Mononuclear cell (primary cell): ENCODE results near the gene THSD4. TPM values are rescaled to one million over a fixed set of nuclear protein-coding genes. Genes with fewer than 3 reads are reported as not detected.

Experiments used
- H3K27me3 ChIP-seq: 2 replicates; pipeline ENCODE4 v1.6.0; 2011; ENCODE audit warnings: low read length, control low read depth; ENCODE audit not compliant: insufficient read depth
- H3K4me1 ChIP-seq: 2 replicates; pipeline ENCODE4 v1.5.1; 2011; ENCODE audit warnings: mild to moderate bottlenecking, low read length, control low read depth; ENCODE audit not compliant: insufficient read depth
- H3K4me3 ChIP-seq: 2 replicates; pipeline ENCODE4 v1.5.1; 2011; ENCODE audit warnings: mild to moderate bottlenecking, low read length, moderate library complexity
- H3K9me3 ChIP-seq: 2 replicates; pipeline ENCODE4 v1.5.1; 2011; ENCODE audit warnings: low read depth, mild to moderate bottlenecking, control low read depth, low read length
- total RNA-seq: library from RNA; depleted of rRNA; stranded (reverse); fragments of >200 nt; gene quantifications from one replicate; pipeline ENCODE4 v1.2.3, GENCODE V29; 2012

The THSD4 gene
- total RNA-seq, 1 donor: 0.10 TPM

DNA sequence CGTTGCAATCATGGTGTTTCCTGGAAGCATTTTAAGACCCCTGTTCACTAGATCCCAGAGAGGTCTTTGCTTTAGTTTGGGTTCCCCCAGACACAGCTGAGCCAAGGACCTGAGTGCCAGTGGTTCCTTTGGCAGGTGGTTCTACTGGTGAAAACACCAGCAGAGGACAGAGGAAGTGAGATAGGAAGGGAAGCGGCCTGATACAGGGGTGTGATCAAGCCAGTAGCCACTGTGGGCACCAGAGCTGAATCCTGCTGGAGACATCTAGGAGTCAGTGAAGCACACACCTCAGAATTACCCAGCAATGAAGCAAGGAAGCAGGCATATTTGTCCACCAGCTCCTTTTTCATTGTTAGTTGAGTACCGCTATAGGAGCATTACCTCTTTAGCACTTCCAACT lies 451.9 kb downstream of the THSD4 start:
- peaks cover 3% of the 10 kb centered on the region for H3K27me3 ChIP-seq
- H3K9me3 ChIP-seq: no peaks in the 10 kb centered on the region
- no peaks in the 10 kb centered on the region for H3K4me1 ChIP-seq
- H3K4me3 ChIP-seq: no peak overlapping the region

DNA sequence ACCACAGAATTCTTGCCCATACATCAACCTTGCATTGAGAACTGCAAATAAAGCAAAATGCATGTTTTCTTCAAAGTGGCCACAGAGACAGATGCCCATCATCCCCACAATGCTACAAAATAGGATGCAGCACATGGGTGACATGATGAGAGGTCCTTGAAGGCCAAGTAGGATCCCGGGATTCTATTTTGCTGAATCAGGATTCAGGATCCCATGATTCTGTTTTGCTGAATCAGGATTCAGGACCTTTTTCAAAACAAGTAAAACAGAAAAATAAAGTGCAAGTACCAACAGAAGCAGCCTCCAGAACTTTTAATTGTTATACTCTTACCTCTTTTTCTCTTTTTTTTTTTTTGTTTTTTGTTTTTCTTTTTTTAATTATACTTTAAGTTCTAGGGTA lies 453.0 kb downstream of the THSD4 start:
- Histone ChIP-seq H3K27me3 (peaks cover 3% of the 10 kb centered on the region), H3K9me3 (no peaks in the 10 kb centered on the region), H3K4me1 (no peaks in the 10 kb centered on the region), H3K4me3 (no peak overlapping the region)

- Histone ChIP-seq H3K9me3 (no peaks in the 10 kb centered on the region), H3K4me3 (no peak overlapping the region), H3K27me3 (peaks cover 3% of the 10 kb centered on the region), H3K4me1 (no peaks in the 10 kb centered on the region)
Measured at GRCh38 chr15:71570736-71571135, 455.5 kb downstream of the THSD4 start.

DNA sequence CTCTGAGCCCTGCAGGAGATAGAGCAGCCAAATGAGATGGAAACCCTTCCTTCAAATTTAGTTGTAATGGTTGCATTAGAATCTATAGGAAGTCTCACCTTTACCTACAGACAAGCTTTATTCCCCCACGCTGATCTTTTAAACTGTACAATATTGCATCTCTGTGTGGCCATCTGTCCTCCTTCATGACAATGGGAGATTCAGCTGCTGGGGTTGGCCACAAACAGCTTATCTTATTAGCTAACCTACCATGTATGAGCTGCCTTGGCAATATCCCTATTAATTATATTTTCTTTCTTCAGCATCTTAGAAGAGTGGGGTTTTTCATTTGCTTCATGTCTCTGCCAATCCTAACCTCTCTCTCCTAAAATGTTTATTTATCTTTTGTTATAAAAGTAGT lies 456.4 kb downstream of the THSD4 start:
- Histone ChIP-seq H3K4me1 (no peaks in the 10 kb centered on the region), H3K4me3 (no peak overlapping the region), H3K27me3 (peaks cover 3% of the 10 kb centered on the region), H3K9me3 (no peaks in the 10 kb centered on the region)

DNA sequence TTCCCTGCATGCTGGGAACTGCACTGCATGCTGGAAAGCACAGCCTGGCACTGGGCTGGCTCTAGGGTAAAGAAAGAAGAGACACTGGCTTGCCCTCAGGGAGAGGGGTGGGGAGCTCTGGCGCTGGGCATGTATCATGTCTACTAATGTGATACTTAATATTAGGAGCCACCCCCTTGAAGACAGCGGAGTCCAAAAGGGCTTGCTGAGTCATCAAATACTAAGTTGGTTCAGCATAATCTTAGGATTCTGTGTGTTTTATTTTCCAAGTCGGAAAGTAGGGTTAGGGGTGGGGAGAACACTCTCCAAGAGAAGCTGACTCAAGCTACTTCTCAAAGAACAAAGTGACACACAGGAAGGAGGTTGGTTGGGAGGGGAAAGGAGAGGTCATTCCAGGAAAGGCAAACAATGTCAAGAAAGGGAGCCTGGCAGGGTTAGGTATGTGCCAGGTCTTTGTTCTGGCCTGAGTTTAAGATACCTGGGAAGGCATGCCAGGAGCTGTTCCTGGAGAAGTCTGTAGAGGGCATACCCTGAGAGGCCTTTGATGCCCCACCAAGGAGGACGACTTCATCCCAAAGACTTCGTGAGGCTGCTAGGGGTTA lies 457.3 kb downstream of the THSD4 start:
- peaks cover 3% of the 10 kb centered on the region for H3K27me3 ChIP-seq
- H3K4me3 ChIP-seq: no peak overlapping the region
- H3K9me3 ChIP-seq: no peaks in the 10 kb centered on the region
- no peaks in the 10 kb centered on the region for H3K4me1 ChIP-seq

DNA sequence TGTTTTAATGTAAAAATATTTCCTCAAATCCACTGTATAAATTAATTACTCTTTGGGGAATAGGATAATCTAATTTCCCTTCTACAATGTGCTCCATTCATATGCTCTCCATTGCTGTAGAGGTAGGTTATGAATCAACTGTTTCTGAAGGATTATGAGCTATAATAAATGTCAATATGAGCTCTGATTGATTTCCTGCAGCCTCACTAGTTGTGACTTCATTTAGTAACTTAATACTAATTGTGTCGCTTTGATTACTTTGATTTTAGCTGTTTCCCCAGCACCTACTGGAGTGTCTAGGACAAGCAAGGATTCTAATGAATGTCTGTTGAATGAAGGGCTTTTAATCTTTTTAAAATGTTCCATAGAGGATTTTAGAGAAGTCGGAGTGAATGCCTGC lies 458.3 kb downstream of the THSD4 start:
- Histone ChIP-seq H3K4me1 (no peaks in the 10 kb centered on the region), H3K27me3 (peaks cover 3% of the 10 kb centered on the region), H3K4me3 (no peak overlapping the region), H3K9me3 (no peaks in the 10 kb centered on the region)

DNA sequence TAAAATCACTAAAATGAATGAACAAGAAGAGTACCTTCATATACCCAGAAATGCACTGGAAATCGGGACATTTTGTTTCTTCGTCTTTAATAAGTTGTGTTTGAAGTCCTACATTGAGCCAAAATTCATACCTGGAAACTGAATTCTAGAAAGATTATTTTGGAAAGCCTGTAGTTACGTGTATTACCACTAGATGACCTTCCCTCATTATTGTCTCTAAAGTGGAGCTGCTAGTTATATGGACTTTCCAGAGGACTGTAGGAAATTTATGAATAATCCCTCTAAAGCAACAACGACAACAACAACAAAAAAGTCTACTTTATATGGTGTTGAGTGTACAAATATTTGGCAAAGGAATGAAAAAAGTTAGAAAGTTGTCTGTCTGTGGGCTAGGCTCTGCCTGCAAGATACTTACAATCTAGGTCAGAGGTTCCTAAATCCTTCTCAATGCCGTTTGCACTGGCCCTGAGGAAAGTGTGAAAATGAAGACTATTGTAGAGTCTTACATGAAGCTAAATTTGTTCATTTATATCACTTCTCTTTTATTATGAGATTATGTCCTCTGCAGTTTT lies 460.3 kb downstream of the THSD4 start:
- Histone ChIP-seq H3K4me1 (no peaks in the 10 kb centered on the region), H3K4me3 (no peak overlapping the region), H3K9me3 (no peaks in the 10 kb centered on the region), H3K27me3 (peaks cover 3% of the 10 kb centered on the region)

GRCh38 chr15:71577071-71577470 lies 461.8 kb downstream of the THSD4 start:
- no peaks in the 10 kb centered on the region for H3K4me1 ChIP-seq
- no peaks in the 10 kb centered on the region for H3K27me3 ChIP-seq
- no peaks in the 10 kb centered on the region for H3K9me3 ChIP-seq
- no peak overlapping the region for H3K4me3 ChIP-seq

DNA sequence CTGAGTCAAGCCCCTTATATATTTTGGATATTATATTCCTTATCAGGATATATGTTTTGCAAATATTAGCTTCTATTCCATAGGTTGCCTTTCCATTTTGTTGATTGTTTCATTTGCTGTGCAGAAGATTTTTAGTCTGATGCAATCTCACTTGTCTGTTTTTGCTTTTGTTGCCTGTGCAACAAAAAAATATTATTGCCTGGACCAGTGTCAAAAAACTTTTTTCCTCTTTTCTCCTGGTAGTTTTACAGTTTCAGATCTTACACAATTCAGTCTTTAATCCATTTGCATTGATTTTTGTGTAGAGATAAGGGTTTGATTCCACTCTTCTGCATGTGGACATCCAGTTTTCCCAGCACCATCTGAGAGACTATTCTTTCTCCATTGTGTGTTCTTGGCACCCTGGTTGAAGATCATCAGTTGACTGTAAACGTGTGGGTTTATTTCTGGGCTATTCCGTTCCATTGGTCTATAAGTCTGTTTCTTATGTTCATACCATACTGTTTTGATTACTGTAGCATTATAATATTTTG lies 466.2 kb downstream of the THSD4 start:
- Histone ChIP-seq H3K9me3 (peaks cover 16% of the 10 kb centered on the region), H3K27me3 (peaks cover 3% of the 10 kb centered on the region), H3K4me1 (no peaks in the 10 kb centered on the region), H3K4me3 (no peak overlapping the region)

DNA sequence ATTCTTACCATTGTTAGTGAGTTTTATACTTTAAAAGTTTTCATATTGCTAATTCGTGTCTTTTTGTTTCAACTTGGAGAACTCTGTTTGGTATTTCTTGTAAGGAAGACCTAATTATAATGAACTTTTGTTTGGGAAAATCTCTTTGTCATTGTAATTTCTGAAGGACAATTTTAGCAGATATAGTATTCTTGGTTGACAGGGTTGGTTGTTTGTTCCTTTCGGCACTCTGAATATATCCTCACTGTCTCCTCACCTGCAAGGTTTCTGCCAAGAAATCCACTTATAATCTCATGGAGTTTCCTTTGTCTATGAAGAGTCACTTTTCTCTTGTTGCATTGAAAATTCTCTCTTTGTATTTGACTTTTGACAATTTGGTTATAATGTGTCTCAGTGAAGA lies 469.9 kb downstream of the THSD4 start:
- H3K4me3 ChIP-seq: no peak overlapping the region

GRCh38 chr15:71586463-71586862 lies 471.2 kb downstream of the THSD4 start:
- Histone ChIP-seq H3K4me1 (no peaks in the 10 kb centered on the region), H3K27me3 (peaks cover 3% of the 10 kb centered on the region), H3K9me3 (peaks cover 16% of the 10 kb centered on the region), H3K4me3 (no peak overlapping the region)

More for the DNA sequence above, 469.9 kb downstream of the THSD4 start:
- Histone ChIP-seq H3K27me3 (peaks cover 3% of the 10 kb centered on the region), H3K9me3 (peaks cover 16% of the 10 kb centered on the region), H3K4me1 (no peaks in the 10 kb centered on the region)

GRCh38 chr15:71588746-71589145 lies 473.5 kb downstream of the THSD4 start:
- no peaks in the 10 kb centered on the region for H3K27me3 ChIP-seq
- no peaks in the 10 kb centered on the region for H3K4me1 ChIP-seq
- H3K9me3 ChIP-seq: peaks cover 16% of the 10 kb centered on the region

GRCh38 chr15:71591057-71591456 lies 475.8 kb downstream of the THSD4 start:
- Histone ChIP-seq H3K27me3 (no peaks in the 10 kb centered on the region), H3K9me3 (peaks cover 3% of the 10 kb centered on the region), H3K4me1 (no peaks in the 10 kb centered on the region), H3K4me3 (no peak overlapping the region)

More at GRCh38 chr15:71588746-71589145, 473.5 kb downstream of the THSD4 start:
- no peak overlapping the region for H3K4me3 ChIP-seq

GRCh38 chr15:71592203-71592602 lies 476.9 kb downstream of the THSD4 start:
- H3K9me3 ChIP-seq: no peaks in the 10 kb centered on the region
- H3K4me1 ChIP-seq: no peaks in the 10 kb centered on the region
- no peaks in the 10 kb centered on the region for H3K27me3 ChIP-seq
- no peak overlapping the region for H3K4me3 ChIP-seq

DNA sequence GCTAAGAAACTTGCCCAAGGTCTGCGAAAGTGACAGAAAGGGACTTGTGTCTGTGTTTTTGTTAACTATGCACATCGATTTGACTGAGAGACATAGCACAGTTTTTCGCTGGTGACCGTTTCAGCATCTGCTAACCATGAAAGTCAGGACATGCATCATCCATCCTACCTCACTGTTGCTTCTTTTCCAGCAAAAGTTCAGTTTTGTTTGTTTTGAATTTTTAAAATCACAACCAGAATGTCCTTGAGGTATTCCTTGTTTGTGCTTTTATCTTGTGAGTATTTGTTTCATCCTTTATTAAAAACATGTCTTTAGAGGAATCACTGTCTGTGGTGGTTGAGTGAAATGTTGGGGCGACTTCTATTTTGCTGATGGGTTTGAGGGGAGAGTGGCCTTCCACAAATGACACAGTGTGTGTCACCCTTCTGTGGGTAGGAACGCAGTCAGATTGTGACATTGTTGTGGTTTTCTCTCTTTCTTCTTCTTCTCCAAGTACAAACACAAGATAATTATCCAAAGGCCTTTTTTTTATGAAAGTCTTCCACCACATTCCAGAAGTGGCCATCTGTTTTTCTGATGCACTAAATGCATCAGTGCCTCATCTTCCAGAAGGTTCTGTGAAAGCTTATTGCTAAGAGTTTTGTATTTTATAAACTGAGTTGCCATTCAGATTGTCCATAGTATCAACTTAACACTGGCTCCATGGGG lies 480.7 kb downstream of the THSD4 start:
- no peak overlapping the region for H3K4me3 ChIP-seq
- no peaks in the 10 kb centered on the region for H3K27me3 ChIP-seq
- H3K4me1 ChIP-seq: no peaks in the 10 kb centered on the region
- no peaks in the 10 kb centered on the region for H3K9me3 ChIP-seq
